HG03442 (cell line): ENCODE results near the gene PIRT.
"Not testable (repeated sequence)": the region's sequence is repeated elsewhere in the genome, so short reads cannot be mapped to it uniquely, and the experiment has no call there.

ENCODE experiments used
- ATAC-seq: cut with Tn5 transposase; IDR thresholded peaks from one replicate; pipeline ENCODE4 v1.9.1; 2021; ENCODE audit warnings: mild to moderate bottlenecking, moderate library complexity; ENCODE audit not compliant: unreplicated experiment

The PIRT gene

DNA sequence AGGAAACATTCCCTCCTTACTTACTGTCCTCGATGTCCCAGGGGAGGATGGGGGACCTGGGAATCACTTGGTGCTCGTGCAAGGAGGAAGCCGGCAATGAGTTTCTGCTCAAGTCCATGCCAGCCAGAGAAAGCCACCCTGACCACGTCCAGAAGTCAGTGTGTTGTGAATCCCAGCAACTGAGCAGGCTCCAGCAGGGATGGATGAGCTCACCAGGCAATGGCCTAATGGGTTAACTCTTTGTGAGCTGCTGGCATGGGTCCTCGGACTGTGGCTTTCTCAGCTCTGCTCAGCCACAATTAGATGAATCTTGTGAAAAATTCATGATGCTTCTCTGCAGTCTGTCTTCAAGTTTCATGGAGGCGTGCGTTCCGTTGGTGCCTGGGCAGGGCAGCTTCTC lies at the start of gene PIRT:
Gene PIRT, minus strand, starts transcription at position 167 of the 400 bp plus-strand sequence. CDS start 12,442 bp downstream, outside the sequence.
- ATAC-seq = no peak

DNA sequence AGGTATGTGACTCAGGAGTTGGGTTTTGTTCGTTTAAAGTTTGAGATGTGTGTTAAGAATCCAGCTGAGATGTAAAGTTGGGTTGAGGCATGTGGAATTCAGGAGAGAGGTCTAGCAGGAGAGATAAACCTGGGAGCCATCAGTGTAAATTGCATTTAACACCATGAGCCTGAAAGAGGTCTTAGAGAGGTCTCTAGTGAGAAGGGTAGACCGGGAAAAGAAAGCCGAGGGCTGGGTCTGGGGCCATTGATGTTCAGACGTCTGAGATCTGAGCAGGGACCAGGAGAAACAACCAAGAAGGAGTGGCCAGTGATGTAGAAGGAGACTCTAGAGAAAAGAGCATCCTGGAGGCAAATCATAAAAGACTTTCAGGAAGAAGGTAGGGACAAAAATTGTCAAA lies 44.1 kb upstream of the PIRT start:
- no peak for ATAC-seq

DNA sequence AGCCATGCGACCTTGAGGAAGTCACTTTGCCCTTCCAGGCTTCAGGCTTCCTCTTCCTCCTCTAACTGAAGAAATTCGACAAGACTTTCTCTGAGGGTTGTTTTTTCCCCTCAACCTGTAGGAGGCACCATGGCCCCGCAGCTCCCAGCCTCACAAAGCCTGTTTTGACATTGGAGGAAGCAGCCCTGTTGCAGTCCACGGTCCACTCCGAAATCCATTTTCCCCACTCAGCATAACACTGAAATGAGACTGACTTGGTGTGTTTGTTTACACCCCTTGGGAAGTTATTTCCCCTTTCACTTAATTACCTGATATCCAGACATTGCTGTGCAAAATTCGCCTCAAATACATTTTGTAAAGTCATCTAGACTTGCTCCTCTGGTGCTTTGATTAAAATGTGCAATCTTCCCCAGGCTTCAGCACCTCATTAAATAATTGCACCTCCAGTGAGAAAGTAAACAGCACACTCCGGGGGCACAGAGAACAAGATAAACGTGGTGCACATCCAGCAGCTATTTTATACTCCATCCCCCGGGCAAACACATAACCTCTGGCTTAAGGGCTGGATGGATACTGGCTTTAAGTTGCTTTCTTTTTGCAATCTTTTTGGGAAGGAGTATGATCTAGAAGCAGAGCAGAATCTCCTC lies 41.4 kb upstream of the PIRT start:
- ATAC-seq = no peak

DNA sequence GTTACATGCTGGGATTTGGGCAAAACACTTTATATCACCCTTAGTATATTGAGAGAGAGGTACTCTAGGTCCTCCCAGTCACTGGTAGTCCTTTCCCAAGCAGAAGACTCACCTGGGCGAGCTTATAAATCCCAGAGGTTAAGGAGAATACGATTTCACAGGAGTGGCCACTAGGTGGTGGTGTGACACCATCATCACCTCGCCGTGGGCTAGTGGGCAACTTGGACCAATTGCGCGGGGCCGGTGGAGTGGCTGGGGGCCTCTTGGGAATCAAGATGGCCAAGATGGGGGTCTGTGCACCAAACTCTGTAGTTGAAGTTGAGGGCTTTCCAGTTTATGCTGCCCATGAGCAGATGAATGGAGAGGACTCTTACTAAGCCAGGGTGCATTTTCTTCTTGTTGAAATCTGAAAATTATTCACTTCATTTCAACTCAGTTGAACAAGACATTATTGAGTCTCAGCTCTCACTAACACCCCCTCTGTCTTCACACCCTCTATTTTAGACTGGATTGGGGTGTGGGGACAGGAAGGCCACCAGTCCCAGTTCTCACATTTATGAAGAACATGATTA lies 38.2 kb upstream of the PIRT start:
- peak; percentile 50 for ATAC-seq

DNA sequence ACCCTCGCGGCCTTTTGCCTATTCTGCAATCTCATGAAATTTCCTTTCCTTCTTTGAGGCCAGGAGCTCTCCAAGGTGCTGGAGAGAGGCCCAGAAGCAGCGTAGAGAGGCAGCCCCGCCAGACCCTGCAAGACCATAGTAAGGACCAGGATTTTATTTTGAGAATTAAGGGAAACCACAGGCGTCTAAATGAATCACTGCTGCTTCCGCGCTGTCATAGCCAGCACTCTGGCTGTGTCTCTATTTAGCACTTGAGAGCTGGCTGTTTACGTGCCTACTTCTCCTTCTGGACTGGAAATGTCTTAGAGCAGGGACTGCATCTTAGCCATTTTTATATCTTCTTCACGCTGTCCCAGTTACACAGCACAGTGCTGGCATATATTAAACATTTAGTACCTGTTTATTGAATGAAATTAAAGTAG lies 37.6 kb upstream of the PIRT start:
- ATAC-seq = no peak

DNA sequence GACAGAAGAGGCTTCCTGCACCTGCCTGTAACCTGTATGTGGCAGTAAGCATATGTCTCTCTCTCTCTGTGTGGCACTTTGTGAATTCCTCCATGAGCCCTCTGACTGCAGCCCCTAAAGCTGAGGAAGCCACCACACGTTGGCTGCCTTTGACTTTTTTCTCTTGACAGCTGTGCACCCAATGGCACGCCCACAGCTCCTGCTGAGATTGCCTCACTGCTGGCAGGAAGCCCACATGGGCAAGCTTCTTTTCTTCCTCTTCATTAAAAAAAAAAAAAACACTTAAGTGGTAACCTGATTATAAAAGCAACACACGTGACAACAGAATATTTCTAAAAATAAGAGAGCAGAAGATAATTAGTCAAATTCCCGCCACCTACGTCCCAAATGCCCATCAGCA lies 34.0 kb upstream of the PIRT start:
- ATAC-seq = no peak

DNA sequence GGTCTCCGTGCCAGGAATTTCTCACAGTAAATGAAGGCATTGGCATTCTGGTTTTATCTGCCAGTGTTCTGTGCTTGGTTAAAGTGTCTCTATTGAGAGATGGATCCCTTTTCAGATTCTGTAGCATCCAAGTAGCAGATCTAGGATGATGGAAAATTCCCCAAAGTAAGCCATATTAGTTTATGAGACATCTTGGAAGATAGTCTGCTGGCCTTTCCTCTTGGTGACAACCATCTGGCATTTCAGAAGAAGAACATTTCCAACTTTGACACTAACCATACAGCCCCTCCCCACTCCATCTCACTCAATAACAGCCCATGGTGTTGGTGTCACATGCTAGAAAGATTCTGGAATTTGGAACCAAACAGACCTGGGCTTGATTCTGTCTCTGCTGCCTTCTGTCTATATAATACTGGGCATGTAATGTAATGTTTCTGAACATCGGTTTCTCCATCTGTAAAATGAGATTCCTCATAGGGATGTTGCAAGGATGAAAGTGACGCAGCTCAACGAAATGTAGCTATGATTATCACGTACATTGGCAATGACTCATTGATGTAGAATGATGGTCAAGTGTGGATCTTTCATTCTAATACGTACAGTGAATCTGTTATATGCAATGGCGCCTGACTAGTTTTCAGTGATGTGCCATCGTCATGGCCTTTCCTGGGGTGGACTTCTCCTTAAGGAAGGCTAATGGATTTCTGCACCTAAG lies 32.6 kb upstream of the PIRT start:
- ATAC-seq = no peak

DNA sequence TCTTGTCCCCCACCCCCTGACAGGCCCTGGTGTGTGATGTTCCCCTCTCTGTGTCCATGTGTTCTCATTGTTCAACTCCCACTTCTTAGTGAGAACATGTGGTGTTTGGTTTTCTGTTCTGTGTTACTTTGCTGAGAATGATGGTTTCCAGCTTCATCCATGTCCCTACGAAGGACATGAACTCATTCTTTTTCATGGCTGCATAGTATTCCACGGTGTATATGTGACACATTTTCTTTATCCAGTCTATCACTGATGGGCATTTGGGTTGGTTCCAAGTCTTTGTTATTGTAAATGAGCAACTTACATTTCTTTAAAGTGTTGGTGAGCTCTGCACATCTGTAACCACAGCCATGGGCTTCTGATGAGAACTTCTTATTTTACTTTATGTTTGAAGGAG lies 30.9 kb upstream of the PIRT start:
- not testable (repeated sequence) for ATAC-seq

DNA sequence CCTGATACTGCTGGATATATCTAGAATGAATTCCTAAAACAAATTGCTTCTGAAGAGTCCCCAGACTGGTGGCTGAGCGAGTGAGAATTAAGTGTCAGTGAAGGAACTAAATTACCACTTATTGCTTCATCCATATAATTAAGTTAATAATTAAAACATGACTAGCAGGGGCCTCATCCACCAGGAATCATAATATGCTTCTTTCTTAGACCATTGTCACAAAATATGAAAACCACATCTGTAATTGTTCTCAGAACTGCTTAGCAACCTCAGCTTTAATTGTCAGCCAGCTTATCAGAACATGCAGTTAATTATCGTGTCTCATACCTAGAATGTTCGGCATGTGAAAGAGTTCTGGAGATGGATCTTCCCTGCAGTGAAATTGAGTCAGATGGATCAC lies 21.2 kb upstream of the PIRT start:
- no peak for ATAC-seq

DNA sequence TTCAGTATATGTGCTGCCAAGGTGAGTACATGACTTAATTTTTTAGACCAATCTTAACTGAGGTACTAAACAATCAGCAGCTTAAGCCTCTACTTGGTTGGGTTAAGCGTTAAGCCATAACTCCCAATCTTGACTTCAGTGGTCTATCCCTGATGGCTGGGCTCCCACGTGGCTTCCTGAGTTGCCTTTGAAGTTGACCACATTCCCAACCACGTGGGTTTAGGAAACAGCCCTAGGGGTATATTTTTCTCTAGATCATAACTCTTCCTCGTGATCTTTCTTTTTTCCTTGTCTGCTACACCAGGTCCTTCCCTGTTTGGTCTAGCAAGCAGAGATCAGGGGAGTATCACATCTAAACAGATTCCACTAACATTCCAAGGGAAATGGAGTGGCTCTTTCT lies 20.1 kb upstream of the PIRT start:
- no peak for ATAC-seq

DNA sequence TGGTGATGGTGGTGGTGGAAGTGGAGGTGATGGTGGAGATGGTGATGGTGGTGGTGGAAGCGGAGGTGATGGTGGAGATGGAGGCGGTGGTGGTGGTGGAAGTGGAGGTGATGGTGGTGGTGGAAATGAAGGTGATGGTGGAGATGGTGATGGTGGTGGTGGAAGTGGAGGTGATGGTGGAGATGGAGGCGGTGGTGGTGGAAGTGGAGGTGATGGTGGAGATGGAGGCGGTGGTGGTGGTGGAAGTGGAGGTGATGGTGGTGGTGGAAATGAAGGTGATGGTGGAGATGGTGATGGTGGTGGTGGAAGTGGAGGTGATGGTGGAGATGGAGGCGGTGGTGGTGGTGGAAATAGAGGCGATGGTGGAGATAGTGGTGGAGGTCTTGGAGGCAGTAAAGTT lies 8.7 kb upstream of the PIRT start:
- ATAC-seq = not testable (repeated sequence)

DNA sequence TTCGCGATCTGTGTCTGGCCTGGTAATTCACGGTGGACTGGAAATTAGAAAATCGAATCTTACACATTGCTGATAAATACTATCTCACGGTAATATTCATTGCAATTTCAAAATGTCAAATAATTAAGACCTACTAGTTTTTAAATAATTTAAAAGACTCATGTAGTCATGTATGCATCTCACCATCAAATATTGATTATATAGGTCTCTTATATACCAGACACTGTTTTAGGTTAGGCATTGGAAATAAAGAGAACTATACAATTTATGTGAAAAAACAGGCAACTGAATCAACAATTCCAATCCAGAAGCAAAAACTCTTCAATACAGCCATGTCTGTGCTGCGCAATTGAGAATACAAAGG lies 7.5 kb upstream of the PIRT start:
- no peak for ATAC-seq

DNA sequence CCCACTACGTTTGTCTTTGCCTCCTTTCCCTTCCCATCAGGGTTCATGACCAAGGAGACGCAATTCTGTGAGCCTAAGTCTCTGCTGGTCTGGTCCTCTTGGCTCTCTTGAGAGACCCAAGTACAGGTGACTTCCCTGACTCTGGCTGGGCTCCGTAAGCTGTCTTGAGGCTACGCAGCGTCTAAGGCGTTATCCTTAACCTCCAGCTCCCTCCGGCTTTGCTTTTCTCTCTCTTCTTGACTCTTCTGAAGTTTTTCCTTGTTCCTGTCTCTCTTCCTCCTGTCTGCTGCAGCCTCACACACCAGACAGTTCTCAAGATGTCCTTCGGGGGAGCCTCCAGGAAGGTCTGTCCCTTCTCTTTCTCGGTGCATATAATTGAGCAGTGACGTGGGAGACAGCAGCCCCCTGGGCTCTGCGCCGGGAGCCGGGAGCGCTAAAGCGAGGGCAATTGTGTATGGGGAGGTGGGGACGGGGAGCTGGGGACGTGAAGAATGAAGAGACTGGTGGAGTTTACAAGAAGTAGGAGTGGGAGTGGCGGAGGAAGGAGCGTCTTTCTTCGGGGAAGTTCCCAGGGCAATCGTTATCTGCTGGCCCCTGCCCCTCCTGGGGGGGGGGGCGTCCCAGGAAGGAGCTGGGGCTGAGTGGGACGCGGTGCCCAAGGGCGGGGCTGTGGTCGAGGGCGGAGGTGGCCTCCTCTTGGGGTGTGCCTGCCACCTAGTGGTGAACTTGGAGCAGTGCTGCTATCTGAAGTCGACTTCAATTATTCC lies 6.9 kb upstream of the PIRT start:
- peak; percentile 91 for ATAC-seq

DNA sequence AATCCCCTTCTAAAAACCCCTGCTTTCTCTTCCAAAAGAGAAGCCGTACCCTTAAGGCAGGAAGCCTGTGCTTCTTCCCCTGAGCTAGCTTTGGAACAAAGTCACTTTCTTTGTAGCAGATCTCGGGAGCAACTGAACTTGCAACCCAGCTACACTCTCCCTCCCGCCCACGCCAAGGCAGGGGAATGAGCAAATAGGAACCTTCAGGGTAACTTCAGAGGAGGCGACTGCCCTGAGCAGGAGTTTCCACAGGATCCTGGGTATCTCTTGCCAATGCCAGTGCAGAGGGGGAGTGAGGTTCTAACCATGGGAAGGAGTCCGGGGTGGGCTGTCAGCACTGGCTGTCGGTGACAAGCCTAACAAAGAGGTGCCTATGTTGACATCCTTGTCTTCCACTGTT lies 5.9 kb upstream of the PIRT start:
- no peak for ATAC-seq

DNA sequence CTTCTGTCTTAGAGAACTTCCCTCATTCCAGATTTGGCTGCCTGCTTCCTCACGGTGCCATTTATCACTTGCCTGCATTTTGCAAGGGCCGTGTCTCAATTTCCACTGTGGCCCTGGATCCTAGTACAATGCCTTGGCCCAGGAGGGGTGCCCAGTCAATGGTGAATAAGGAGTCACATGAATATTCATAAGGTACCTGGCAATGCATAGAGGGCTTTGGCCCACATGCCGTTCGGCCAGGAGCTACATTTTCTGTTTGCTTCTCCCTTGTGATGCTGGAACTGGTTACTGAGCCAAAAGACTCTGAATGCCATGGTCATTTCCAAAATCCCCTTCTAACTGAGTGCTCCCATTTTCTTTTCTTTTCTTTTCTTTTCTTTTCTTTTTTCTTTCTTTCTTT lies 4.8 kb upstream of the PIRT start:
- ATAC-seq = no peak

DNA sequence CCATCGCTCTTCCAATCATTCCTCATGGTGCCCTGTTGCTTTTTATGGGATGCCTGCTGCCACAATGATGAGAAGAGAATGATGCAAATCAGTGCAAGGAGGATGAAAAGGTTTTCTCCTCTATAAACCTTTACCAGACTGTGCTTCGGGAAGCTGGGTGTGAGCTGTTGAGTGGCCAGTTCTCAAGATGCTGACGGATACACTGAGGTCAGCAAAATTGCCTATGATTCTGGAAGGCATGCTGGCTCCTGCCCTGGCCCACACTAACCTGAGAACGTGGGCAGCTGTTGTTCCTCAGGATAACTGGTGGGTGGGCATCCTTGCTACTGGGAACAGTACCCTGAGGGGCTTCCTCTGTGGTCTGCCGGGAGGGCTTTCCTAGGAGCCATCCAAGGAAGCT lies 795 bp upstream of the PIRT start:
- no peak for ATAC-seq

DNA sequence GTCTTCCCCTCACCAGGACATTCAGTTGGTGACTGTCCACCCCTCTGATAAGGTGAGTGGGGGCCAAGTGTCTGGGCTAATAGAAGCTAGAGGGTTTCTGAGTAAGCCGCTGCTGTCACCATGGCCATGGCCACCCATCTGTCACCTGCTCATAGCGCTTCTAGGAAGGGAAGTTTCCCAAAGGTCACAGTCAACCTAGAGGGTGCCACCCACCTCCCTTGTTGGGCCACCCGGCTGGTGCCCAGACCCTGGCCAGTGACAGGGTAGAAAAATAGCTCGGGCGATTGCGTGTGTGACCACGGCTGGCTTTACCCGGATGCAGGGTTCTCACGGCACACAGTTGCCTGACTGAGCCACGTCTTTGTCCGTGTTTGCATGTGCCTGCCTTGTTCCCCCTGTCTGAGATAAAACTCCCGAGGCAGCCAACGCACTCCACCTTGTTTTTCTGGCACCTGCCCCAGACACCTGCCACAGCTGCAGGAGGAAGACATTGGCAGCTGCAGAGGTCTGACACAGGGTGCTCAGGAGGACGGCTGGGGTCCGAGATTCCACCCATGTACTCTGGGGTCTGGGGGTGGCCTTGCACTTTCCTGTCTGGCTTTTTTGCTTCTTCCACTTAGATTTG lies 809 bp downstream of the PIRT start:
- ATAC-seq = no peak

DNA sequence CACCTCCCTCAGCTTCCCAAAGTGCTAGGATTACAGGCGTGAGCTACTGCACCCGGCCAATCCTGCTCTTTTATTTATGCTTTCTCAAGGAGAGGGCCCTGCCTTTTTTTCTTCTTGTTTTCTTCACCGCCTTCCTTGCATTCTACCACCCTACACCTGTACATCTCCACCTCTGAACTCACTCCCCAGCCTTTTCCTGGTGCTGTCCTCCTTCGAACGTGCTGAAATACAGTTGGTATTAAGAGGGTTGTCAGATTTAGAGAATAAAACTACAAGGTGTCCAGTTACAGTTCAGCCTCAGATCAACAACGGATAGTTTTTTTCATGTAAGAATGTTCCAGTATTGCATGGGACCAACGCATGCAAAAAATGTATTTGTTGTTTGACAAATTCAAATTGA lies 1.7 kb downstream of the PIRT start:
- no peak for ATAC-seq

DNA sequence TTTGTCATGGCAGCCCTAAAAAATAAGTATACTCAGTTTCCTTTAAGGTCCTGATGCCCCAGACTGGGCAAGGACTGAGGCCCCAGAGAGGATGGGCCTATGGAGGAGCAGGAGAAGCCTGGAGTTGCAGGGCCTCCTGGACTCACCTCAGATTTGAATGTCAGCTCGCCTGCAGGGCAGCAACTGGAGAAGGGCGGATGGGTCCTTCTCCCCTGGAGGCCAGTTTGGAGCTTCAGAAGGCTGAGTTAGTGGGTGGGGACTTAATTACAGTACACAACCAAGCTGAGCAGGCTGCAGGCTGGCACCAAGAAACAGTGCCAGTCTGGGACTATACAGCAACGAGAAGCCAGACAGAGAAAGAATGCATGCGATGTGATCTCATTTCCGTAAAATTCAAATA lies 6.2 kb downstream of the PIRT start:
- no peak for ATAC-seq

DNA sequence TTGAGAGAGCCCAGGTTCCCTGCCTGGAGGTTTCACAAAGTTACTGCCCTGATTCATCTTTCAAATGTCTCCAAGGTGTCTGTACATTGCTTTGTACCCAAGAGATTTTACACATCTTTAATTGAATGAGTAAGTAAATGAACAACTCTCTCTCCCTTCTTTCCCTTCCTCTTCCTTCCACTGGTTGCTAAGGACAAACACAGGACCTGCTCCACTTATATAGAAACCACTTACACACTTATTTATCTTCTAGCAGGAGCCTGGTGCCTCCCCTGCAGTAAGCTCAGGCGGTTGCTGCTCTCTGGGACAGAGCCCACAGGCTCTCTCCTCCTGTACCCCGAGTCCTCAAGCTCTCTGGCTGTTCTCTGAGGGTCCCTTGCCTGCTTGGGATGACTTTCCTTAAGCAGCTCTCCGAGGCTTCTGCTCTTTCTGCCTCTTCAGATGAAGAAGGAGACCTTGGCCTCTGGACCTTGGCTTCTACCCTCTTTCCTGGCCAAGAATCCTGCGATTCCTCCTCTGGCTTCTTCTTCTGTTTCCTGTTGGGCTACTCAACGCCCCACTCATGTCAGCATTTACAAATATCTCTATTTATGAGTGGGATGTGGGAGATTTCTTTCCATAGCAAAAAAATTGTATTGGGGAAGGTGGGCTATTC lies 9.9 kb downstream of the PIRT start:
- ATAC-seq = no peak

DNA sequence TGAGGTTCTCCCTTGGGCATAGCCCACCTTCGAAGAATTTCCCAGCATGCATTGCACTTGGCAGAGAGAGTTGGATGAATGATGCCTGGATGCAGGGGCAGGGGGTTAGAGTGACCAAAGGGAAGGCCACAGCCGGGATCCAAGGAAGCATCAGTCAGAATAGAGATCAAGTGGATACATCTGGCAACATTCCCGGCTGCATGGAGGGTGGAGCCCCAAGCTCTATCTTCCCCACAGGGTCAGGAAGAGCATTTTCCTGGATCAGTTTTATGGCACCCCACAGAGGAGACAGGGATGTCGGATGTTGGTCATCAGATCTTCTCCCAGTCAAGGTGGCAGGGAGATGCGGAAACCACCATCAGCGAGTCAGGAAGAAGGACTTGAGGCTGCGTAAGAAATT lies 13.0 kb downstream of the PIRT start:
- ATAC-seq = no peak
